GM18511 (cell line): ENCODE results near the gene CYP46A1.

Experiments used
- ATAC-seq: cut with Tn5 transposase; IDR thresholded peaks from one replicate; pipeline ENCODE4 v1.9.1; 2021; ENCODE audit warnings: mild to moderate bottlenecking, moderate library complexity; ENCODE audit not compliant: unreplicated experiment

CYP46A1 gene

DNA sequence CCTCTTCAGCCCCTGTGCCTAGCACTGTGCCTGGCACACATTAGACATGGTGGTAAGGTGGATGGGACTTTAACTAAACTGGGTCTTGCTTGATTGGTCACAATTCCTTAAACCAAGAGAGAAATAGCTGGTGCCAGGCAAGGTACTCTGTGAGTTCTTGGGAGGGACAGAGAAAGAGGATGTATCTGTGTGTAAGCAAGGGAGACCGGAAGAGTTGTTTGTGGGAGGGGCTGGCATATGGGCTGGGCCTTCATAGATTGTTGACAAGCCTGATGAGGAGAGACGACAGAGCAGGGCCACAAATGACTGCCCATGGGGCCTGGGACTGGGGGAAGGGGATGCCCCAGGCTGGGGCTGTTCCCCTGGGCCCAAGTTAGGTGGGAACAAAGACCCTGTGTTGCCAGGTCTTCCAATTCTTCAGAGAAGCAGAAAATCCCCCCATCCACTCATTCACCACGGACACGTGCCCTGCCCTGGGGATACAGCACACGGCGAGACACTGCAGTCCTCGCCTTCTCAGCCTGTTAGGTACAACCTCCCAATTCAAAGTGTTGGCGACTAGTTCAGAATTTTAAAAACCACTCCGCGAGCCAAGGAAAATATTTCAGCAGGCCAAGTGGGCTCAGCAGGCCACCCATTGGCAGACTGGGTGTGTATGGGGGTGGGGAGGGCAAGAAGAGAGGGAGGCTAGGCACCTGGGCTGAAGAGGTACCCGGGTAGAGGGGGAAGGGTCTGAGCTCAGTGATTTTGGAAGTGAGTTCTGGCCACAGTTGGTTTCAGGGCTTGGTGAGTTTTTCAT is 11.4 kb upstream of the CYP46A1 start:
- peak; percentile 95 for ATAC-seq

DNA sequence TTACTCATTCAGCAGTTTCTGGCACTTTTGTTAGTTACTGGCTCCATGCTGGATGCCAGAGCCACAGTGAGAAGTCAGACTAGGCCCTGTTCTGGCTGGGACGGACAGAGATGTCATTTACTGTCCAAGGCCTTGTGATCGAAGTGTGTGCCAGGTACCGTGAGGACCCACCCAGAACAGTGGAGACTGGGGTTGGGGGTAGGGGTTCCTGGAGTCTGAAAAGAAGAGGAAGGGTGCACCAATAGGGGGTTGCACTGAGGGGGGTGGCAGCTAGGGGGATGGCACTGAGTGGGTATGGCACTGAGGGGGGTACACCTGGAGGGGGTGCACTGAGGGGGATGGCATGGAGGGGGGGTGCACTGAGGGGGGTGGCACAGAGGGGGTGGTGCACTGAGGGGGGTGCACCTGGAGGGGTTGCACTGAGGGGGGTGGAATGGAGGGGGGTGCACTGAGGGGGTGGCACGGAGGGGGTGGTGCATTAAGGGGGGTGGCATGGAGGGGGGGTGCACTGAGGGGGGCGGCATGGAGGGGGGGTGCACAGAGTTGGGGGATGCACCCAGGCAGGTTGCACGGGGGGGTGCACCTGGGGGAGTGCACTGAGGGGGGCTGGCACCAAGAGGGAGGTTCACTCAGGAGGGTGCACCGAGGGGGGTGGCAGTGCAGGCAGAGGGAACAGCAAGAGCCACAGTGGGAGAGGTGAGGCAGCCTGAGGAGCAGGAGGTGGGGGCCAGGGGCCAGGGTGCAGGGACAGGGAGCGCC is 10.6 kb upstream of the CYP46A1 start:
- no peak for ATAC-seq

DNA sequence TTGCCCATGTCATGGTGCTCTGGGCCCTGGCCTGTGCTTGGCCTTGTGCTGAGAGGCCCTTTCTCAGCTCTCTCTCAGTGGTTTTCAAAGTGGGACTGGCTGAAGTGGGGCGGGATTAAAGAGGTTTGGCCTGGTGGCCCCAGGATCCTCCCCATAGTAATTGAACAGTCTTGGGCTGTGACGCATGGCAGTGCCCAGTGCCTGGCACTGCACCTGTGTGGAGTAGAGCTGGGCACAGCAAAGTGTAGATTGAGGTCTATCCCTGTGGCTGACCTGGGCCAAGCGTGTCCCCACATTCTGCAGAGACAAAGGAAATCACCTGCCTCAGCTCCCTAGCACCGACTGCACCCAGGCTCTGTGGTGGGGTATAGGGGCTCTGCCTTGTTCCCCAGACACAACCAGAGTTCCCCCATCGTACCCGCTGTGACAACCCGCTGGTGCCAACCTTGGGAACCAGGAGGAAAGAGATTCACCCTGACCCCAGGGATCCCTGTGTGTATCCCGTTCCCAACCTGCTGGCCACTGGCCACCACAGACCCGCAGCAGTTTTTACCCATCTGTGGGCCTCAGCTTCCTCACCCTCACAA is 9.9 kb upstream of the CYP46A1 start:
- ATAC-seq, result no peak

DNA sequence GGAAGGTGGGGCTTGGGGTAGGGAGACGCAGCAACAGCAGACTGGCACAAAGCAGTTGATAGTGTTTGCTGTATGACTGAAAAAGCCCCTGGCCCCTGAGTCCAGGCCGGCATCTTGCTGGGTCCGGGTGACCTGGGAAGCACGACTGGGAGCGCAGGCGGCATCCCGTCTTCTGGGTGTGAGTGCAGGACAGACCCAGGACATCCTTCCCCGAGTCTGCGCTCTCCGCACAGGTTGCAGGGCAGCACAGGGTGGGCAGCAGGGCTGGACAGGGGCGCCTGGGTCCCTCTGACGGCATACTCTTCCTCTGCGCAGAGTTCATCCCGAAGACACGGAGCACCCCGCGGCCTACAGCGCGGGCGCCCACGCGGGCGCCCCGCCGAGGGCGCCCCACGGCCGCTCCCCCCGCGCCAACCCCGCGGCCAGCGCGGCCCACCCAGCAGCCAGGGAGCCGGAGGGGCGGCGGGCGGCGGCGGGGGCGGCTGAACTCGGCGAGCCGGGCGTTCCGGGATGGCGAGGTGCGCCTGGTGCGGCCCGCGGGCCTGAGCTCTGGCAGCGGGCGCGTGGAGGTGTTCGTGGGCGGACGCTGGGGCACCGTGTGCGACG is 9.2 kb upstream of the CYP46A1 start:
- ATAC-seq, result no peak

DNA sequence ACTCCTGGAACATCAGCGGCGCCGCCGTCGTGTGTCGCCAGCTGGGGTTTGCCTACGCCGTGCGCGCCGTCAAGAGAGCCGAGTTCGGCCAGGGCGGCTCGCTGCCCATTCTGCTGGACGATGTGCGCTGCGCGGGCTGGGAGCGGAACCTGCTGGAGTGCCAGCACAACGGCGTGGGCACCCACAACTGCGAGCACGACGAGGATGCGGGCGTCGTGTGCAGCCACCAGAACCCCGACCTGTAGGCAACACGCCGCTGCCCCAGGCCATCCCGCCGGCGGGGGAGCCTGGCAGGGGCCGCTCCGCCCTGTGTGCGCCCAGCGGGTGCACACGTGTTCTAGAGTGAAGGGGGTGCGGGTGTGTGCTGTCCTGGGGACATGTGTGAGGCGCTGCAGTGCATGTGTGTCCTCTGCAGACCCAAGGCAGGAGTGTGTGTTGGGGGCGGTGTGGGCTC is 8.7 kb upstream of the CYP46A1 start:
- no peak for ATAC-seq

DNA sequence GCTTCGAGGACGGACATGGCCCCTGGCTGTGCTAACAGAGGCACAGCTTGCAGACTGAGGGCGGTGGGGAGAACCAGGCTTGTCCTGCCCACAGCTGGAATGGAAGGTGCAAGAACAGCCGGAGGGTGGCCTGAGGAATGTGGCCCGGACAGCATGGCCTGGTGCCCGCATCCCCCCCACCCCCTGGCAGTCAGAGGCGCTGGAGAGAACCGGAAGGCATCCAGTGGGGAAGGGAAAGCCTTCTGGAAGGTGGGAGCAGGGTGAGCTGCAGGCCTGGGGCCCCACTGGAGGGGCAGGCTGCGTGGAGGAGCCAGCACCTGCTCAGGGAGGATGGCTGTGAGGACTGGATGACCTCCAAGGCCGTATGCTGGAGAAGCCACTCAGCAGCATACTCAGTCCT is 8.1 kb upstream of the CYP46A1 start:
- no peak for ATAC-seq

DNA sequence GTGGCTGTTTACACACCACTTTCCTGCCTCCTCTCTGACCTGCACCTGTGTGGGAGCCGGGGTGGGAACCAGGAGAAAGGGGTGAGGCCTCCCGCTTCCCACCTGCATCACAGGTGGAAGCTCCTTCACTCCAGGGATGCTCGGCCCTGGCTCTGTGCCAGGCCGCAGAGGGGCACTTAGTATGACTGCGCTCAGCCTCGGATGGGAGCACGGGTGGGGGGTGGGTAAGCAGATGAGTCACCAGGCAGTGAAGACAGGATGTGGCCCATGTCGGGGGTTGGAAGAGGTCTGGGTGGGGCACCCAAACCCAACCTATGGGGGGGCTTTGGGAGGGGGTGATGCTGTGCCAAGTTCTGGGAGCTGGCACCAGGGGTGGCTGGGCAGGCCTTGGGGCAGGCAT is 7.4 kb upstream of the CYP46A1 start:
- ATAC-seq, result no peak

DNA sequence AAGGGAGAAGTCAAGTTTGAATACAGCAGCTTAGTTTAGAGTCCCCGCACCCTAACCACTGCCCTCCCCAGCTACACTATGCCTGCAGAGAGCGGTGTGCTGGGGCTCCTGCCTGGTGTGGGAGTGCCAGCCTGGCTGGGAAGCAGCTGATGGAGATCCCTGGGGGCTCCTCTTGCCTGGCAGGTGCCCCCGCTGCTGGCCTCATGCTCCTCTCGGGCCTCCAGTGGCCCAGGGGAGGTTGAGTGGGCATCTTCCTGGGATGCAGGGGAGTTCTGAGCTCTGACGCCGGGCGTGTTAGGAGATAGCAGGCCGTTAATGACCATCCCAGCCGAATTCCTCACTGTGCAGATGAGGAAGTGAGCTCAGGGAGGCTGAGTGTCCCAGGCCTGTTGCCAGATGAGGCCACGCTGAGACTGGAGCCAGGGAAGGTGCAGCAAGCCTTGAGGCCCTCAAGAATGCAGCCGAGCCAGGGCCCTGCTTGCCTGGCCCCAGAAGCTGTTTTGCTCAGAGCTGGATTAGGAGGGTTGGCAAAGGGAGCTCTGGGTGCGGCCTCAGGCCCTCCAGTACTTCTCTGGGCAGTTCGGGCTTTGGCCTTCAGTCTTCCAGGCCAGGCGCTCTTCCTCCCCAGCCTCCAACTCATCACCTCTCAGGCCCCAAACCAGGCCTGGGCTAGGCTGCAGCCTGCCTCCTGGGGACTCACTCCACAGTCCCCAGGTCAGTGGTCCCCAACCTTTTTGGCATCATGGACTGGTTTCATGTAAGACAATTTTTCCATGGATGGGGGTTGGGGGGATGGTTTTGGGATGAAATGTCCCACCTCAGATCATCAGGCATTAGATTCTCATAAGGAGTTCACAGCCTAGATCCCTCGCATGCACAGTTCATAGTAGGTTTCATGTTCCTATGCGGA is 6.6 kb upstream of the CYP46A1 start:
- ATAC-seq, result no peak

DNA sequence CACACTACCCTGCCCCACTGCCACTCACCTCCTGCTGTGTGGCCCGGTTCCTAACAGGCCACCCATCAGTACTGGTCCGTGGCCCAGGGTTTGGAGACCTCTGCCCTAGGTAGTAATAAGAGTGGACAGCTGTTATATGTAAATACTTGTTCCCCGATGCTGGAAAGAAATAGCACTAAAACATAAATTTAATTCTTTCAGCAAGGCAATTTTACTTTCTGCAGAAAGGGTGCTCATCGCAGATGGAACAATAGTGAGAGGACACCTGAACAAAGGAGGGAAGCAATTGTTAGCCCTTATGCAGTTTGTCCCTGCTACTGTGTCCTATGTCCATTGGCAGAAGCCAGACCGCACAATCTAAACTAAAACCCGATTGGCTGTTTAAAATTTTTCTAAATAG is 5.9 kb upstream of the CYP46A1 start:
- no peak for ATAC-seq

DNA sequence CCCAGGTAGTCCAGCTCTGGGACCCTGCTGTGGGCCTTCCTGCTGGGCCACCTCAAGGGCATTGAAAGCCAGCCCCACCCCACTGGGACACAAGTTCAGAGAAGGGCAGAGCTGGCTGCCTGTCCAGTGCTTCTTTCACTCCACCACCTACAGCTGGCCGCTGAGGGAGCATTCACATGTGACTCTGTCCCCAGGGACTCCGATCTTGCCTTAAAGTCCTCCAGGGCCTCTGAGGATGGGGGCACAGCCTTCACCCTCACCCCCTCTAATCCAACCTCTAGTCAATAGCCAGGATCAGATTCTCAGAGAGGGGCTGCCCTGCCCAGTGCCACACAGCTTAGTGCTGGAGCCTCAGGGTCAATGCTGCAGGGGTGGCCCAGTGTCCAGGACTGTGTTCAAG is 5.0 kb upstream of the CYP46A1 start:
- no peak for ATAC-seq

DNA sequence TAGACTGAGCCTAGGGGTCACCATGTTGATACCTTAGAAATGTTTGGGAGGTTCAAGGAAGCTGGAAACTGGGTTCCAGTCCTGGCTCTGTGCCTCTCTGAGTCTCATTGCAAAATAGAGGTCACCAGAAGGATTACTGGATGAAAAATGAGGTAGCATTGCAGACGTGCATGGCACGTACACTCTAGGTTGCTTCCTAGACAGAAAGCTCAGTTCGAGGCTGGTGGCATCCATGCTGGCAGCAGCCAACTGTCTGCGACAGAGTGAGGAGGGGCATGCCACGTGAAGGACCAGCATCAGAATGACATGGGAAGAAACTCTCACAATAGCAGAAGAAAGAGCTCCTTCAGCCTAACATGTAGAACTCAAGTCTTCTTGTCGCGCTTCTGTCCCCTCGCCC is 4.6 kb upstream of the CYP46A1 start:
- no peak for ATAC-seq

DNA sequence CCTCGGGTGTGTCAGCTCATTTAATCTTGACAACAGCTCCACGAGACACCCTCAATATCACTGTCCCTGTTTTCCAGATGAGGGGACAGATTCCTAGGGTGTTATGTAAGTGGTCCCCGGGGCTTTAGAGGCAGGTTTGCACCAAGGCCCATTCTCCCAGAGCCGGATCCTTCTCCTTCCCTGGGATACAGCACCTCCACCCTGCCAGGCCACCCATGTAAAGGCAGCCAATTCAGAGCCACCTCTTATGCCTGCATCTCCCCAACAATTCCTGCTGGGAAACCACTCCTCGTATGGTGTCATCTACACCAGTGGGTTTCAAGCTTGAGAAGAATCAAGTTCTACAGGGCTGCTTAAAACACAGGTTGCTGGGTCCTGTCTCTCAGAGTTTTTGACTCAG is 4.1 kb upstream of the CYP46A1 start:
- no peak for ATAC-seq

DNA sequence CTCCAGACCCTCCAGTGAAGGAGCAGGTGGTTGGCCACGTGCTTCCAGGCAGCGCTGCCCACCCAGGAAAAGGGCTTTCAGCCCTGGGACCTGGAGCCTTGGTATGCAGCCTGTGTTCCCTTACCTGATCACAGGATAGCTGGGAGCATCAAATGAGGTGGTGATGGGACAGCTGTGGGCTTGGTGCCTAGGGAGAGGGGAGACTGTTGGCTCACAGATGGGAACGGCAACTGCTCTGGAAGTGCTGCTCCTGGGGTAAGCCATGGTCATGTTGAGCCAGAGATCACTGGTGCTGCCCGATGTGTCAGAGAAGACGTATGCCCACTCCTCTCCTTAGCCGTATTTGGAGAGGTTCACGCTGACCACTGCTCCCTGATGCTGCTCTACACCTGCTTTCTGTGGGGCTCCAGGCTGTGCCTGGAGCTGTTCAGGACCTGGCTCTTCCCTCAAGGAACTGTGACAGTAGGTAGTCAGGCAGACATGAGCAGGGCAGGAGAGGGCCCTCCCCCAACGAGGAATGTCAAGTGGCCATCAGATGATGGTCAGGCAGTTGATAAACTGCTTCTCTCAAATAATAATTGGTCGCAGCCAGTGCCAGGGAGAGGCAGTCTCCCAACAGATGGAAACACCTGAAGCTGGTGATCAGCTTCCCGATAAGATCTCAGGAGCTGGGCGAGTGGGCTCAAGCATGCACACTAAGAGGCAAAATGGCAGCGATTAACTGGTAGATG is 2.8 kb upstream of the CYP46A1 start:
- ATAC-seq, result no peak

DNA sequence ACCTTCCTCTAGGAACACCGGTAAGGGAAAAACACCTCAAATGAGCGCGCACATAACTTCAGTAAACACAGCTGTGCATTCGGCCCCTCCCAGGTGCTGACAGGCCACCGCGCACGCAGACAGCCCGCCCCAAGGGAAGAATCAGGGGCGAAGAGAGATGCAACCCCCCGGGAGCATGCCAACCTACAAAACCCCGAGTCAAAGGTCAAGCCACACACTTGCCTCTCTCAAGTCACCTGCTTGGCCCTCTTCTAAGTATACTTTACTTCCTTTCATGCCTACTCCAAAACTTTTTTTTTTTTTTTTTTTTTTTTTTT is 2.3 kb upstream of the CYP46A1 start:
- ATAC-seq, result no peak

DNA sequence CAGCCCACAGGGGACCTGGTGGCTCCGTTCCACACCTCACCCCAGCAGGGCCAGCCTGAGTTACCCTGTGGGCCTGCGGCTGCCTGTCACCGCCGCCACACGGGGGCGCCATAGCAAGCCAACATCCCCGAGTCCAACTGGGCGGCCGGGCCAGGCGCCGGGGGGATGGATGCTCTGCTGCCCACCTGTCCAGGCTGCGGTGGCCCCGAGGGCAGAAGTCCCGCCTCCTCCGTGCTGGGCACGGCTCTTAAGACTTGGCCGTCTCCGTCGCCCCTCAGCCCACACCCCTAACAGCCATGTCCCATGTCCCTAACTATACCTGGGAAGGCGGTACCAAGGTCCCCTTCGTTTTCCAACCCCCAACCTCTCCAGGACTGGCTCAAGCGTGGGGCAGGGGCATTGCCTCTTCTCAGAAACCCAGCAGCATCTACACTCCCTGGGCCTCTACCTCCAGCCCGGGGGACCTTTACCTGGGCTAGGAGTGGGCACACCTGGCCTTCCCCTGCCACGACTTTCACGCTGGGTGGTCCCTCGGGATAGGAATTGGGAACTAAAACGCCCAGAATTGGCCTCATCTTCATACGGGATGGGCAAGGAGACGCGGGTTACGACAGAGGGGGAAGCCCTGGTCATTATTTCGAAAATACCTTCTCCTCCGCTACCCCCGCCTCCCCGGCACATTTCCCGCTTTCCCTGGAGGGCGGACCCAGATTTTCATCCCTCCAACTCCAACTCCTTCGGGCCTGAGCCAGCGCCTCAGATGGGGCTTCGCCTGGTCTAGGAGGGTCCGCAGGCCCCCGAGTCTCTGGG is 1.1 kb upstream of the CYP46A1 start:
- ATAC-seq, result peak; percentile 43

DNA sequence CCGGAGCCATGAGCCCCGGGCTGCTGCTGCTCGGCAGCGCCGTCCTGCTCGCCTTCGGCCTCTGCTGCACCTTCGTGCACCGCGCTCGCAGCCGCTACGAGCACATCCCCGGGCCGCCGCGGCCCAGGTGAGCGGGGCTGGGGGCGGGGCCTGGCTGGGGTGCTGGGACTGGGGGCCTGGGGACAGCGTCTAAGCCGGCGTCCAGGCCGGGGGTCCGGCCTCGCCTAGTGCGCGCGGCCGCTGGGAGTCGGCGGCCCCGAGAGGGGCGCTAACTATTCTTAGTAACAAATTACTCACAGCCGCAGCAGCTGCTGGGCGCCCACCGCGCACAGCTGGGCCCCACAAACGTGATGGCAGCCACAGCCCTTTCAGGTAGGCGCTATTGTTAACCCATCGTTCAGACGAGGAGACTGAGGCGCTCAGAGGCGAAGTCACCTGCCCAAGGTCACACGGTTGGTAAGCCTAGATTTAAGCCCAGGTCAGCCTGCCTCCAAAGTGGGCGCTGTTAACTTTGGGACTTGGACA is 374 bp downstream of the CYP46A1 start:
- ATAC-seq, result peak; percentile 37

DNA sequence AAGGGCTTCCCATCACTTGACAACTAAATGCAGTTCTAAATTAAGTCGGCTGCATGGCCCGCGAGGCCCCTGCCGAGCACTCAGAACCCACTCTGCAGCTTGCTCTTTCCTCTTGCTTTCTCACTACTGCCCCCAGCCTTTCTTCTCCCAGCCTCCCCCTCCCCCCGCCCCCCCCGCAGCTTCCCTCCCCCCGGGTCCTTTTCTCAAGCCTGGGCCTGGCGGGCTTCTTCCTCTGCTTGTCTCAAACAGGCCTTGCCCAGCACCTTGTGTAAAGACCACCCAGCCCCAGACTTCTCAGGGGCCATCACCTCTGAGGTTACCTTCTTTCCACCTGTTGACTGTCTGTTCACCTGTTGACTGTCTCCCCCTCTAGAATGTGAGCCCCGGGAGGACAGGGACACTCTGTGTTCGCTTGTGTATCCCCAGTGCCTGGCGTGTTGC is 1.1 kb downstream of the CYP46A1 start:
- ATAC-seq, result no peak

DNA sequence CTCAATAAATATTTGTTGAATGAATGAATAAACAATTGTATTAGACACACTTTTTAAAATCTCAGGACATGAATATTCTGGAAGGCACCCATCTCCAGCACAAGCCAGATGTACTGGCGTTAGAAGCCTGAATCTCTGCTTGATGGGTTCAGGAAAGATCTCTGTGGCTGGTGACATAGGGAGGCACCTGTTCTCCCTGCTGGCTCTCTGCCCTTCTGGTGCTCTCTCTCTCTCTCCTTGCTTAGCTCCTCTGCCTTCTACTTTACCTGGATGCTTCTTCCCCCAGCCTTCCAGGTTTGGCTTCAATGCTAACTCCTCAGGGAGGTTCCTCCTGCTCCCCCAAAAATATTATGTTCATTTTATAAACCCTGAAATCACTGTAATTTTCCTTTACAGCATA is 1.5 kb downstream of the CYP46A1 start:
- ATAC-seq, result no peak
